PC-9 (cell line): ENCODE results near the gene ACO1. TPM values are rescaled to one million over a fixed set of nuclear protein-coding genes. Genes with fewer than 3 reads are reported as not detected.

Source experiments
- BruUV-seq: library from RNA; stranded (reverse); fragments of 400-500 nt; replicated peaks from 2 replicates; lab custom pipeline; 2021; lab: Mats Ljungman, UMichigan
- CTCF ChIA-PET: fragments of 300-600 bp; sonication (Branson Sonifier 250); formaldehyde crosslinking; loops from one replicate; lab custom pipeline; 2022; ENCODE audit warnings: antibody characterized with exemption; lab: Charles Lee
- POLR2A ChIA-PET: fragments of 300-600 bp; sonication (Branson Sonifier 250); formaldehyde crosslinking; loops from one replicate; lab custom pipeline; 2022; ENCODE audit warnings: antibody characterized with exemption; ENCODE audit not compliant: unreplicated experiment; lab: Charles Lee
- DNase-seq, 2 experiments: peaks; one replicate each; pipeline versions ENCODE4 v3.0.0 to v3.0.0-alpha.2; 2015 to 2022; ENCODE audit warnings: mixed read lengths in 1 of 2
- H2AFZ ChIP-seq: fragments of 200-600 bp; sonication (generic); 2 replicates; pipeline ENCODE4 v1.8.1; 2017; ENCODE audit warnings: antibody characterized with exemption
- H3F3A ChIP-seq: fragments of 200-600 bp; sonication (generic); 2 replicates; pipeline ENCODE4 v1.8.1; 2017; ENCODE audit warnings: antibody characterized with exemption, mild to moderate bottlenecking, low read depth; ENCODE audit not compliant: insufficient read depth
- H3K27ac ChIP-seq: fragments of 200-600 bp; sonication (generic); 2 replicates; pipeline ENCODE4 v1.6.1; 2016; ENCODE audit warnings: mixed run types
- H3K27me3 ChIP-seq: fragments of 200-600 bp; sonication (generic); 2 replicates; pipeline ENCODE4 v1.6.1; 2016; ENCODE audit warnings: low read depth, mixed run types; ENCODE audit not compliant: insufficient read depth
- H3K36me3 ChIP-seq: fragments of 200-600 bp; sonication (generic); 2 replicates; pipeline ENCODE4 v1.6.1; 2016; ENCODE audit warnings: low read depth, mixed run types
- H3K4me1 ChIP-seq: fragments of 200-600 bp; sonication (generic); replicated peaks from 2 replicates; pipeline ENCODE4 v1.6.1; 2016; ENCODE audit warnings: mixed run types; ENCODE audit not compliant: insufficient read depth
- H3K4me2 ChIP-seq: fragments of 200-600 bp; sonication (generic); 2 replicates; pipeline ENCODE4 v1.6.1; 2017; ENCODE audit warnings: mixed run types
- H3K4me3 ChIP-seq: fragments of 200-600 bp; sonication (generic); 2 replicates; pipeline ENCODE4 v1.6.1; 2016; ENCODE audit warnings: mixed run types
- H3K79me2 ChIP-seq: fragments of 200-600 bp; sonication (generic); 2 replicates; pipeline ENCODE4 v1.6.1; 2017; ENCODE audit warnings: low read depth, mixed run types
- H3K9me2 ChIP-seq: fragments of 200-600 bp; sonication (generic); 2 replicates; pipeline ENCODE4 v1.8.1; 2017; ENCODE audit warnings: mild to moderate bottlenecking; ENCODE audit not compliant: insufficient read depth
- H3K9me3 ChIP-seq: fragments of 200-600 bp; sonication (generic); 2 replicates; pipeline ENCODE4 v1.8.1; 2016; ENCODE audit warnings: low read depth; ENCODE audit not compliant: insufficient read depth
- H4K20me1 ChIP-seq: fragments of 200-600 bp; sonication (generic); 2 replicates; pipeline ENCODE4 v1.8.1; 2017; ENCODE audit not compliant: insufficient read depth
- CTCF ChIP-seq: fragments of 200-600 bp; sonication (generic); conservative IDR thresholded peaks from 2 replicates; pipeline ENCODE4 v1.6.1; 2017; ENCODE audit warnings: mixed run types, antibody characterized with exemption, mild to moderate bottlenecking, moderate library complexity
- EZH2 ChIP-seq: fragments of 200-600 bp; sonication (generic); IDR thresholded peaks from 2 replicates; pipeline ENCODE4 v1.8.0; 2017; ENCODE audit warnings: antibody characterized with exemption, low read depth
- intact Hi-C: fragments of 100-400 bp; cut with micrococcal nuclease; formaldehyde crosslinking; loops from one replicate; pipeline ENCODE4 v1.10.0; 2022; ENCODE audit not compliant: unreplicated experiment
- total RNA-seq: library from RNA; stranded (reverse); gene quantifications from 2 replicates; pipeline ENCODE4 v1.2.3, GENCODE V29; 2021

The ACO1 gene
- total RNA-seq, 1 experiment from 2014 or later: 30.2 TPM

DNA sequence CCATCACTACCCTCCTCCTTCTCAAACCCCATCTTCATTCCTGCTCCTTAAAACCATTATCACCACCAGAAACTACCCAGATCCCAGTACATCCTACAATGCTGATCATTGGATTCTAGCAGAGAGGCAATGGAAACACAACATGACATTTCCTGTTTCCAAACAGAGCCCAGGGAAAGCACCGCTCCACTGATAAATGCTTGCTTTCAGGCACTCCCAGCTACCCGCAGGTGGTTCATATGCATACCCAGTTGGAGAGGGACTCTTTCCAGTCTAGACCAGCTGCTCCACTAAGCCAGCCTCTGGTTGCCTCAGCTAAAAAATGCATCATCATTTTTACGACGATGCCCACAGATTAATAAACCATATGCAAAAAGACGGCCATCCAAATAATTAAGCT is 39.2 kb upstream of the ACO1 start:
- H2AFZ ChIP-seq: no peak overlapping the region
- no peaks in the 10 kb centered on the region for H3F3A ChIP-seq
- no peaks in the 10 kb centered on the region for H3K9me3 ChIP-seq
- H3K4me3 ChIP-seq: no peak overlapping the region
- no peaks in the 10 kb centered on the region for H3K4me1 ChIP-seq
- intact Hi-C loops: no loop called here
- POLR2A ChIA-PET: no interaction called here
- H3K9me2 ChIP-seq: no peaks in the 10 kb centered on the region
- no TSS peak for BruUV-seq
- no peaks in the 10 kb centered on the region for H3K27me3 ChIP-seq
- DNase-seq: no peak
- no peak overlapping the region for H3K27ac ChIP-seq
- TF ChIP-seq EZH2: no peak
- TF ChIP-seq CTCF: no peak
- no peak overlapping the region for H3K4me2 ChIP-seq
- no peaks in the 10 kb centered on the region for H3K36me3 ChIP-seq
- CTCF ChIA-PET: no interaction called here
- no peaks in the 10 kb centered on the region for H4K20me1 ChIP-seq
- no peaks in the 10 kb centered on the region for H3K79me2 ChIP-seq

- no peaks in the 10 kb centered on the region for H3K9me2 ChIP-seq
- DNase-seq: no peak
- no peaks in the 10 kb centered on the region for H4K20me1 ChIP-seq
- BruUV-seq: no TSS peak
- ChIA-PET CTCF (no interaction called here), POLR2A (no interaction called here)
- H3K27me3 ChIP-seq: no peaks in the 10 kb centered on the region
- H3K9me3 ChIP-seq: no peaks in the 10 kb centered on the region
- no peak for TF ChIP-seq EZH2
- no peak for TF ChIP-seq CTCF
- H3F3A ChIP-seq: no peaks in the 10 kb centered on the region
- H3K79me2 ChIP-seq: no peaks in the 10 kb centered on the region
- no peak overlapping the region for H3K27ac ChIP-seq
- no peak overlapping the region for H3K4me2 ChIP-seq
- H2AFZ ChIP-seq: no peak overlapping the region
- intact Hi-C loops: no loop called here
- H3K4me1 ChIP-seq: no peaks in the 10 kb centered on the region
- no peaks in the 10 kb centered on the region for H3K36me3 ChIP-seq
- H3K4me3 ChIP-seq: no peak overlapping the region
Observed at GRCh38 chr9:32347571-32347970, 36.9 kb upstream of the ACO1 start.

- Histone ChIP-seq H2AFZ (no peak overlapping the region), H3K79me2 (no peaks in the 10 kb centered on the region), H3F3A (no peaks in the 10 kb centered on the region), H3K4me1 (no peaks in the 10 kb centered on the region), H3K36me3 (no peaks in the 10 kb centered on the region), H3K9me2 (no peaks in the 10 kb centered on the region), H3K4me3 (no peak overlapping the region), H3K27ac (no peak overlapping the region), H3K4me2 (no peak overlapping the region), H3K27me3 (no peaks in the 10 kb centered on the region), H4K20me1 (no peaks in the 10 kb centered on the region), H3K9me3 (no peaks in the 10 kb centered on the region)
- ChIA-PET CTCF (interaction anchor here (0.6 kb wide), 1 partner anchor 100 kb away, joined by 4 read pairs; no protein-coding TSS in a partner anchor), POLR2A (no interaction called here)
- BruUV-seq: no TSS peak
- intact Hi-C loops: no loop called here
- TF ChIP-seq CTCF: no peak
- TF ChIP-seq EZH2: no peak
- no peak for DNase-seq
Observed at GRCh38 chr9:32348106-32348695, 36.2 kb upstream of the ACO1 start.
